ENCODE data around the gene GRIFIN.

GRIFIN gene

DNA sequence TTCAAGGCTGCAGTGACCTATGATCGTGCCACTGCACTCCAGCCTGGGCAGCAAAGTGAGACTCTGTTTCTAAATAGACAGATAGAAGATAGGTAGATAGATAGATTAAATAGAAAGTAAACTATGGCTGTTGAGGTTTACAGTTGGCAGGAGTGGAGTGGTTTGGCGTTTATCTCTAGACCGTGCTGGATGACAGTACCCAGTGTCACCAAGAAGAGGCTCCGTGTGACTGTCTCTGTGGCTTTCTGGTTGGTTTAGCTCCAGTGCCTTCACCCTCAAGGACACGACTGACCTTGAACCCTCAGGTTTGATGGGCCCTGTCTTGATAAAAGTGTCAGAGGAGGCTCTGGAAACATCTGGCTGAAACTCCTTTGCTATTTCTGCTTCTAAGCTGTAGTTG is 41.1 kb downstream of the GRIFIN start:
- FAIRE-seq = no peak
- TF ChIP-seq POLR2A (IDR thresholded peaks at IDR 0.05; ENCODE audit: low read depth, low read length) (no peak), POLR2AphosphoS5 (IDR thresholded peaks at IDR 0.05; ENCODE audit: low read depth, low read length) (no peak)
- DNase-seq (ENCODE audit: insufficient read length) = no peak

DNA sequence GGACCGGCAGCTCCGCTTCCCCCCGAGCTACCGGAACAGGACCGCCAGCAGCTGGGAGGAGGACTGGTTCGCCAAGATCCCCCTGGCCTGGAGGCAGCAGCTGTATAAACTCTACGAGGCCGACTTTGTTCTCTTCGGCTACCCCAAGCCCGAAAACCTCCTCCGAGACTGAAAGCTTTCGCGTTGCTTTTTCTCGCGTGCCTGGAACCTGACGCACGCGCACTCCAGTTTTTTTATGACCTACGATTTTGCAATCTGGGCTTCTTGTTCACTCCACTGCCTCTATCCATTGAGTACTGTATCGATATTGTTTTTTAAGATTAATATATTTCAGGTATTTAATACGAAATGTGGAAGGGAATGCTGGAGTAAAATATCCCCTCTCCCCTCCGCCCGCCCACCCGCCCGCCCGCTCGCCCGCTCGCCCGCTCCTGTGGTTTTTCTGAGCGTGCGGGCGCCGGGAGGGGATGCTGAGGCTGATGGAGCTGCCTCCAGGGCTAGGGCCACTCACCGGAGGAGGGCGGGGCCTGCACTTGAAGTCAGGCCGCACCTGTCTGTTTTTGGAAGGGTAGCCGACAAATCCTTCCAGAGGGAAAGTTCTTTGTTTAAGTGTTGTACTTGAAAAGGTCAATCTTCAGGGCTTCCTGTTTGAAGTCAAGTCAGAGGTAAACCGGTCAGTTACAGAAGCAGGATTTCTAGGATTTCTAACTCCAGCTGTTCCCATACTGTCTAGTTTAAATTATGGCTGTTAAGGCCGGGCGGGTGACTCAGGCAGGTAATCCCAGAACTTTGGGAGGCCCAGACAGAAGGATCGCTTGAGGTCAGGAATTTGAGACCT is 42.3 kb downstream of the GRIFIN start:
- FAIRE-seq = no peak
- TF ChIP-seq TAF1 (IDR thresholded peaks at IDR 0.05; ENCODE audit: borderline replicate concordance, low read depth, low read length) = no peak
- no peak for TF ChIP-seq POLR2AphosphoS5 (IDR thresholded peaks at IDR 0.05; ENCODE audit: low read depth, low read length)
- no peak for TF ChIP-seq POLR2A (IDR thresholded peaks at IDR 0.05; ENCODE audit: low read depth, low read length)

DNA sequence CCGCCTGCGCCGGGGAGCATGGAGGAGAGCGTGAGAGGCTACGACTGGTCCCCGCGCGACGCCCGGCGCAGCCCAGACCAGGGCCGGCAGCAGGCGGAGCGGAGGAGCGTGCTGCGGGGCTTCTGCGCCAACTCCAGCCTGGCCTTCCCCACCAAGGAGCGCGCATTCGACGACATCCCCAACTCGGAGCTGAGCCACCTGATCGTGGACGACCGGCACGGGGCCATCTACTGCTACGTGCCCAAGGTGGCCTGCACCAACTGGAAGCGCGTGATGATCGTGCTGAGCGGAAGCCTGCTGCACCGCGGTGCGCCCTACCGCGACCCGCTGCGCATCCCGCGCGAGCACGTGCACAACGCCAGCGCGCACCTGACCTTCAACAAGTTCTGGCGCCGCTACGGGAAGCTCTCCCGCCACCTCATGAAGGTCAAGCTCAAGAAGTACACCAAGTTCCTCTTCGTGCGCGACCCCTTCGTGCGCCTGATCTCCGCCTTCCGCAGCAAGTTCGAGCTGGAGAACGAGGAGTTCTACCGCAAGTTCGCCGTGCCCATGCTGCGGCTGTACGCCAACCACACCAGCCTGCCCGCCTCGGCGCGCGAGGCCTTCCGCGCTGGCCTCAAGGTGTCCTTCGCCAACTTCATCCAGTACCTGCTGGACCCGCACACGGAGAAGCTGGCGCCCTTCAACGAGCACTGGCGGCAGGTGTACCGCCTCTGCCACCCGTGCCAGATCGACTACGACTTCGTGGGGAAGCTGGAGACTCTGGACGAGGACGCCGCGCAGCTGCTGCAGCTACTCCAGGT is 43.1 kb downstream of the GRIFIN start:
- DNase-seq (ENCODE audit: insufficient read length) = no peak
- no peak for FAIRE-seq
- no peak for TF ChIP-seq TAF1 (IDR thresholded peaks at IDR 0.05; ENCODE audit: borderline replicate concordance, low read depth, low read length)
- TF ChIP-seq POLR2A (IDR thresholded peaks at IDR 0.05; ENCODE audit: low read depth, low read length) = no peak
- TF ChIP-seq POLR2AphosphoS5 (IDR thresholded peaks at IDR 0.05; ENCODE audit: low read depth, low read length) = no peak

More for the DNA sequence above, 42.3 kb downstream of the GRIFIN start:
- no peak for DNase-seq (ENCODE audit: insufficient read length)

DNA sequence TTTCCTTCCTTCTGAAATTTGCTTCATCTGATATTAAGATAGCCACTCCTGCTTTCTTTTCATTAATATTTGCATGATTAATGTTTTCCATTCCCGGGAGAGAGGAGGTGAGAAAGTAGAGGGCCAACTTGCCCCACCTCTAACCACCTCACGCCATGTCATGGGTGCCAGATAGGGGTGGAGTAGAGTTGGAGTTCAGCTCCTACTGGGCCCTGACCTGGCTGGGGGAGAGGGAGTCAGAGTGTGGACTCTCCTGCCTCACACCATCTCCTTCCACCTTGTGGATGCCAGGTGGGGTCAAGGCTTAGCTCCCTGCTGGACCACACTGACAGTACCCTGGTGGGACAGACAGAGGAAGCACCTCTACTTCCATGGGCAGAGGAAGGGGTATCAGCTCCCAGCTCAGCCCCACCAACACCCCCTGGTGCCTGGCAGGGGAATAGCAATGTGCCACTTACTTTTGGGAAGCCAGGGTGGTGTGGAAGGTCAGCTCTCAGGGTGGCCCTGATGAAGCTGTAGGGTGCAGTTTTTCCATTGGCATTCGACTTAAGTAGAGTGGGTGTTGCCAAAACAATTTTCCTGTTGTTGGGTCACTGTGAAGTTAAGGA is 44.8 kb downstream of the GRIFIN start:
- TF ChIP-seq POLR2A (IDR thresholded peaks at IDR 0.05; ENCODE audit: low read depth, low read length) (no peak), TAF1 (IDR thresholded peaks at IDR 0.05; ENCODE audit: borderline replicate concordance, low read depth, low read length) (no peak), POLR2AphosphoS5 (IDR thresholded peaks at IDR 0.05; ENCODE audit: low read depth, low read length) (no peak)
- no peak for FAIRE-seq
- no peak for DNase-seq (ENCODE audit: insufficient read length)

DNA sequence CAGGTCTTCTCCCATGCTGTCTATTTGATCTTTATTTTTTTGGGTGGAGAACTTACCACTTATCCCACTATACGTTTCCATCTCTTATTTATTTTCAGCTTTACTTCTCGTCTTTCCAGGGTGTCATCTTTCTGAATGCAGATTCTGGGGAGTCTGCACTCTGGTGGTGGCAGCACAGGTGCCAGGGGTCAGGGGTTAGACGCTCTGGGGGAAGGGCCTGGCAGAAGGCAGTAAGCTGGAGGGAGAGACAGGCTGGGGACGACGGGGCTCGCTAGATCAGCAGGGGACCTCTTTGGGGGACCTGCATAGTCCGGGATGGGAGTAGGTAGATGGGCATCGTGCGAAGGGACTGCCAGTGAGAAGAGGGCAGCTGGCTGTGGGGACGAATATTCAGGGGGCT is 50.4 kb downstream of the GRIFIN start:
- FAIRE-seq = no peak
- DNase-seq (ENCODE audit: insufficient read length) = no peak
- TF ChIP-seq POLR2A (IDR thresholded peaks at IDR 0.05; ENCODE audit: low read depth, low read length) (no peak), TAF1 (IDR thresholded peaks at IDR 0.05; ENCODE audit: borderline replicate concordance, low read depth, low read length) (no peak), POLR2AphosphoS5 (IDR thresholded peaks at IDR 0.05; ENCODE audit: low read depth, low read length) (no peak)
